ENCODE data around the gene STX16. TPM values are rescaled to one million over a fixed set of nuclear protein-coding genes. Genes with fewer than 3 reads are reported as not detected.
"Not testable (repeated sequence)": the region's sequence is repeated elsewhere in the genome, so short reads cannot be mapped to it uniquely, and the experiment has no call there.

The STX16 gene
- polyA plus RNA-seq, 3 donors: 49.9 to 57.6 (median 54.7) TPM

- DNase-seq (ENCODE audit: low read depth in 3 of 3, low spot score in 2 of 3): no peak
These were observed 15.8 kb upstream of the STX16 start for GRCh38 chr20:58635279-58635665.

DNA sequence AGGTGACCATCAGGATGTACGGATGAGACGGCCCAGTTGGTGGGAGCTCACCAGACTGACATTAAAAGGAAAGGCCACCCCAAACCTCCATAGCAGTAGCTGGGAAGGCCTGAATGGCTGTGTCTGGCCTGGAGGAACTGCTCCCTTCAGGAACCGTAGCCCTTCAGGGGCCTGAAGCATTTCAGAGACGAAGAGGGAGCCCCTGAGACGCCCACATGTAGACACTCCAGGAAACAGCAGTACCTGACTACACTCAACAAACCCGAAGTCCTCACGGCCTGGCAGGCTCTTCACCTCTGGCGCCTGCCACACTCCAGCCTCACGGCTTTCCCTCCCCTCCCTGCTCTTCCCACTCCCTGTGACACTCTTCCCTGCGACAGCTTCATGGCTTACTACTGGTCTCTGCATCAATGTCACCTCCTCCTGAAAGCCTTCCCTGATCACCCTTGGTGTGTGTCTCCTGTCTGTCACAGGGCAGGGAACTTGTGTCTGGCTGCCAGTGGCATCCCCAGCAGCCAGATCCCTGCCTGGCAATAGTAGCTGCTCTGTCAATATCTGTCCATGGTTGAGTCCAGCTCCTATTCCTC, 14.6 kb upstream of the STX16 start:
- no peak for DNase-seq (ENCODE audit: low read depth in 3 of 3, low spot score in 2 of 3)

GRCh38 chr20:58636983-58637421, 14.1 kb upstream of the STX16 start:
- DNase-seq (ENCODE audit: low read depth in 3 of 3, low spot score in 2 of 3): no peak

- DNase-seq (ENCODE audit: low read depth in 3 of 3, low spot score in 2 of 3): no peak
These were observed 13.4 kb upstream of the STX16 start for GRCh38 chr20:58637466-58638213.

DNA sequence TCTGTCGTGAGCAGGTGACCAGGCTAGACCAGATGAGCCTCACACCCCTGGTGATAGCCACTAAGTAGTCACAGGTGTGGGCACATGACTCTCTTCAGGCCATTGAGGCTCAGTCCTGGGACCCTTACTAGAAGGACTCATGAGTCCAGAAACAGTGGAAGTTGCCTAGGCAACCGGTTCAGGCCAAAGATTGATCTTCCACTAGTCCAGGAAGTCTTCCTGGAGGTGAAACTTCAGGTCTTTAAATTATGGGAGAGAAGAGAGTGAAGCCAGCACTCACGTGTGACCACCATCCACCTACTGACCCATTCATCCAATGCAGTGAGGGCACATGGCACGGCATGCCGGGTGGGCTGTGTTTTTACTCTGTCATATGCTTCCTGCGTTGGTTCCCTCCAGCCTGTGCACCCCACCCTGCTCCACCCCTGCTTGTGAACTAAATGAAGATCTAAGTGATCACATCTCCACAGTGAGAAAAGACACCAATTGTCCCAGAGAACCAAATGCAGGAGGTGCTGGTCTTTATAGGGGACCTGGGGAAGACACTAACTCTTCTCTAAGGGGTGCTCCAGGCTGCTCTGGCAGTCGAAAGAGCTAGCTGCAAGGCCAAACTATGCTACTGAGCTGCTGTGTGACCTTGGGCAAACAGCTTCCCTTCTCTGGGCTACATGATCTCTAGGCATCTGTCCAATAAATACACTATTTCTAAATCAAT, 12.5 kb upstream of the STX16 start:
- DNase-seq (ENCODE audit: low read depth in 3 of 3, low spot score in 2 of 3): no peak

GRCh38 chr20:58639182-58640146, 11.6 kb upstream of the STX16 start:
- DNase-seq (ENCODE audit: low read depth in 3 of 3, low spot score in 2 of 3): no peak

DNA sequence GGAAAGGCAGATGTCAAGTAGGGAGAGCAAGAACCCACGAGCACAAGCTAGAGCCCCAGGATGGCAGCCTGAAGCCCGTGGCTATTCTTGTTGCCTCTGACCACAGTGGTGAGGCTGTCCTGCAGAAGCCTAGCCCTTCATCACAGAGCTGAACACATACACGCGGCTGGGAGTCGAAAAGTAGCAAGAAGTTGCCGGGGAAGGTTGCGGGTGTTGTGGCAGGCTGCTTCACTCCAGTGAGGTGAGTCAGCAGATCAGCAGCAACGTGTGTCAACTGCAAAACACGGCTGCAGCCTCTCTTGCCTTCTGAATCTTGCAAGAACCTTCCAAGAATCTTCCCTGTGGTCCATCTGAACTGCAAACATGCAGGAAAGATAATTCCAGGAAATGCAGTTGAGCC, 10.6 kb upstream of the STX16 start:
- DNase-seq (ENCODE audit: low read depth in 3 of 3, low spot score in 2 of 3): no peak

GRCh38 chr20:58642441-58642840, 8.6 kb upstream of the STX16 start:
- no peak for DNase-seq (ENCODE audit: low read depth in 3 of 3, low spot score in 2 of 3)

DNA sequence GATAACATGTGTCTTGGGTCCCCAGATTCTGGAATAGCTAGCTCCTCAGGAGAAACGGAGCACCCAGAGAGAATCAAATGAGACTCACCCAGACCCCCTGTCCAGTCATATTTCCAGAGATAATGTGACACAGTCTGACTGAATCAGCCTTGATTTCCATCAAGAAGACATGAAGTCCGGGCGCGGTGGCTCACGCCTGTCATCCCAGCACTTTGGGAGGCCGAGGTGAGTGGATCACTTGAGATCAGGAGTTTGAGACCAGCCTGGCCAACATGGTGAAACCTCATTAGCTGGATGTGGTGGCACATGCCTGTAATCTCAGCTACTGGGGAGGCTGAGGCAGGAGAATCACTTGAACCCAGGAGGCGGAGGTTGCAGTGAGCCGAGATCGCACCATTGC, 8.2 kb upstream of the STX16 start:
- DNase-seq (ENCODE audit: low read depth in 3 of 3, low spot score in 2 of 3): not testable (repeated sequence)

DNA sequence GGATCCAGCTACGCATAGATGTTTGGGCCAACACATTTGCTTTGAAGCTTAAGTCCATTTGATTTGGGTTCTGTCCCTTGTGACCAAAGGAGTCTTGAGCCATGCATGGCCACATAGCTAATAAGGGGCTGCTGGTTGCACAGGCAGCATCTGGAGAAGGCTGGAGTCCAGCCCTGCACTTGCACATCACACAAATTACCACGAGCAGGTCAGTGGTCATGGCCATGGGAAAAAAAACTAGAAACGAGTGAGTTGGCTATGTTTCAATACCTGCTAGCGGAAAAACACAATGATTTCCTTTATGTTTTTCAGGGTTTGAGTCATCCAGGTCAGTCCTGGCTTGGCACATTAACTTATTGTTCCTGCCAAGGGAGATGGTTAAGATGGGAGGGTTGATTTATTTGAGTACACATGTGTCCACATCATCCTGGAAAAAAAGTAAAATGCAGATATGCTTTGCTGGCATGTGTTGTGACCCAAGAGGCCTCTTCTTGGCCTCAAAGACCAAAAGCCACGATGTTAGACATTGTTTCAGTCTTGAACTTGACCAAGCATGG, 5.6 kb upstream of the STX16 start:
- no peak for DNase-seq (ENCODE audit: low read depth in 3 of 3, low spot score in 2 of 3)

- DNase-seq (ENCODE audit: low read depth in 3 of 3, low spot score in 2 of 3): no peak
These were observed 4.8 kb upstream of the STX16 start for GRCh38 chr20:58646257-58646656.

DNA sequence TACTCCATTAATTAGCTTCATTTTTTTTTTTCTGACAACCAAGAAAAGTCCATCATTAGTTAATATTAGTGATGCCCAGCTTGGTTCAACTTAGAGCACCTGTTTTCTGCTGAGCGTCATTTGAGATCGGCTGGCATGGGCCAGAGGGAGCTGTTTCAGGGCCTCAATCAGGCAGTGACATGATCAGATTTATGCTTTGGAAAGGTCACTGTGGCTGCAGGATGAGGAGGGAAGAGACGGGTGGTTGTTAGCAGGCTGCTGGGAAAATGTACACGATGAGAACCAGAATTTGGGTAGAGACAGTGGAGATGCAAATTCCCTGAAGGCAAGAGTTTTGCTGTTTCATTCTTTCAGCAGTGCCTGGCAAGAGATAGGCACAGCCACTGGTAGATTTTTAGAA, 4.4 kb upstream of the STX16 start:
- DNase-seq (ENCODE audit: low read depth in 3 of 3, low spot score in 2 of 3): no peak

DNA sequence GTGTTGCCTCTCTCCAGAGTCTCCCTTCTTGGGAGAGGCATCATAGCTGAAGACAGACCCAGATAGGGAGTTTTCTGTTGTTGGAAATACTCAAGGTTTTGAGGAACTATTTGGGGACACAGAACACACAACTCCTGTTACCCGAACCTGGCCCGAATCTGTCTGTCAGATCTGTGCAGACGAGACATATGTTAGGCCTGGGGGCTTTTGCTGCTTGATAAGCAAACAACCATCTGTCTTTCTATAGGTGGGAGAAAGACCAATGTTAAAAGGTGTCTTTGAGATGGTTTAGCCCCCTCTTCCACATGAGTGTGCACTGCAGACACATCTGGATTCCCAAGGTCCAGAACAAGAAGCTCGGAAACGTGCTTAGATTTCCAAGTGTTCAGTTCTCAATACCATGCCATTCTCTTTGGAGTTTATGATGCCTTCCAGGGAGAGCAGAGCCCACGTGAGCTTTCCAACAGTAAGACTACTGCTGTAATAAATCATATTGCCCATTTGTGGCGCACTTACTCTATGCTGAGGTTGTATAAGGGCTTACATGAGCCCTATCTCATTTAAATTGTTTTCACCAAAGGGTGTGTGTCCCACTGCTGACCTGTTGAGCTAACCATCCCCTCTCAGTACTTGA, 3.8 kb upstream of the STX16 start:
- DNase-seq (ENCODE audit: low read depth in 3 of 3, low spot score in 2 of 3): no peak

- no peak for DNase-seq (ENCODE audit: low read depth in 3 of 3, low spot score in 2 of 3)
These were observed 3.1 kb upstream of the STX16 start for GRCh38 chr20:58647796-58648501.

DNA sequence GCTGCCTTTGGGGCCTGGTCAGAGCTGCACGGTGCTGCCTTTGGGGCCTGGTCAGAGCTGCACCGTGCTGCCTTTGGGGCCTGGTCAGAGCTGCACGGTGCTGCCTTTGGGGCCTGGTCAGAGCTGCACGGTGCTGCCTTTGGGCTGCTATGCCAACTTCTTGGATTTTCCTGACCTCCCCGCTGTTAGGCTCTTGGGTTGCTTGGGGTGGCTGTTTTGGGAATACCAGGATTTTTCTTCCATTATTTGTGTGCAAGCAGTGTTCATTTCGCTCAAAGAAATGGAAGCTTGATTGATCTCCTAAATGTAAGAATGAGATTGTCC, 2.6 kb upstream of the STX16 start:
- not testable (repeated sequence) for DNase-seq (ENCODE audit: low read depth in 3 of 3, low spot score in 2 of 3)

GRCh38 chr20:58649288-58650180, 1.5 kb upstream of the STX16 start:
- DNase-seq (ENCODE audit: low read depth in 3 of 3, low spot score in 2 of 3): no peak

DNA sequence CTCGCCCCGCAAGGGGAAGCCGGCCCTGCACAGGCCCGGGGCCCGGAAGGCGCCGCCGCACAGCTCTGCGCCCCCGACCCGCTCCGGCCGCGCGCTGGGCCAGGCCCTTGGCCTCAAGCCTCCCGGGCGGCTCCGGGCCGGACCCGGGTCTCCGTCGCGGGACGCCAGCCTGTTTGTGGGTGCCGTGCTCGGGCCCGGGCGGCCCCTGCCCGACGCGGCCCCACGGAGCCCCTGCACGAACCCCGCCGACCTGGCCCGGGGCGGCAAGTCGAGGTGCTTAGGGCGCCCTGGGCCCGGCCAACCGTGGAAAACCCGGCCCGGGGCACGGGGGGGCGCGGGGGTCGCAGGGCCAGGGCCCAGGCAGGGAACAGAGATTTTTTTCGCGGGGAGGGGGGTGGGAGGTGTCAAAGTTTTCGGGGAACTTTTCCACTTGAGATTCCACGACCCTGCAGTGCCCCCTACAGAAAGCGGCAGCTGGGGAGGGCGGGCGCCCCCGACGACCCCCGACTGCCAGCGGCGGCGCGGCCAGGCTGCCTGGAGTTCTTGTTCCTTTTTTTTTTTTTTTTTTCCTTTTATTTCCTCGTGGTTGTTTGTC, 805 bp upstream of the STX16 start:
- no peak for DNase-seq (ENCODE audit: low read depth in 3 of 3, low spot score in 2 of 3)

DNA sequence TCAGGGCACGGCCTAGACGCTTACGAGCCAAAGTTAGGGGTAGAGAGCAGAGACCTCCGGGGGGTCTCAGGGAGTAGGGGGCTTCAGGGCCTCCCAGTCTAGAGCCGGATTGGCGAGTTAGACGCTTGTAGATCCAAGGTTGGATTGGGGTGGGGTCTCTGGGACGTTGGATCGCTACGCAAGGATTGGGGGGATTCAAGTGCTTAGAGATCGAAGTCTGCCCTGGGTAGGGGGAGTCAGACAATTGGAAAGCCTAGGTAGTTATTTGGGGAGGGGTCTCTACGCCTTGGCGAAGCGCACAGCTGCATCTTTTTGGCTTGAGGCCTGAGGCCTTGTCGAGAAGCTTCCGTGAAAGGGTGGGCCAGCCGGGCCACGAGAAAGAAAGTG, 469 bp downstream of the STX16 start:
- DNase-seq (ENCODE audit: low read depth in 3 of 3, low spot score in 2 of 3): peak; percentile 87 to 92 (median 89)

All from right renal cortex interstitium (tissue), 3 donors.